MCF 10A (cell line): ENCODE data around the gene SREBF2. TPM values are rescaled to one million over a fixed set of nuclear protein-coding genes. Genes with fewer than 3 reads are reported as not detected.

Experiments
- Bru-seq: library from RNA; stranded (reverse); fragments of 400-500 nt; gene quantifications from one replicate; lab custom pipeline; 2021; lab: Mats Ljungman, UMichigan
- BruChase-seq, 2 experiments: library from RNA; stranded (reverse); fragments of 400-500 nt; gene quantifications; one replicate each; lab custom pipeline; 2021; lab: Mats Ljungman, UMichigan
- BruUV-seq: library from RNA; stranded (reverse); fragments of 400-500 nt; replicated peaks from 2 replicates; lab custom pipeline; 2021; lab: Mats Ljungman, UMichigan
- CTCF ChIA-PET: fragments of 300-600 bp; sonication (Branson Sonifier 250); formaldehyde crosslinking; extraction: SDS; loops from one replicate; lab custom pipeline; 2021; ENCODE audit warnings: antibody characterized with exemption, inconsistent platforms; lab: Yijun Ruan, JAX
- POLR2A ChIA-PET: fragments of 300-600, 350-650 bp; sonication (Branson Sonifier 250); formaldehyde crosslinking; extraction: SDS; loops from one replicate; lab custom pipeline; 2020; ENCODE audit warnings: antibody characterized with exemption, inconsistent platforms; lab: Yijun Ruan, JAX
- DNase-seq: peaks from one replicate; pipeline ENCODE4 v3.0.0-alpha.2; 2018; ENCODE audit not compliant: unreplicated experiment
- H3K27ac Mint-ChIP-seq: one replicate; pipeline ENCODE4 v1.8.0; 2022; ENCODE audit warnings: mild to moderate bottlenecking, low read depth, mixed read lengths; ENCODE audit not compliant: unreplicated experiment
- H3K27me3 Mint-ChIP-seq: one replicate; pipeline ENCODE4 v1.8.0; 2022; ENCODE audit warnings: mixed read lengths; ENCODE audit not compliant: insufficient read depth, unreplicated experiment
- H3K36me3 Mint-ChIP-seq: one replicate; pipeline ENCODE4 v1.8.0; 2022; ENCODE audit warnings: mild to moderate bottlenecking, moderate library complexity, mixed read lengths; ENCODE audit not compliant: insufficient read depth, unreplicated experiment
- H3K4me1 Mint-ChIP-seq: one replicate; pipeline ENCODE4 v1.8.0; 2022; ENCODE audit warnings: mixed read lengths; ENCODE audit not compliant: insufficient read depth, unreplicated experiment
- H3K4me3 Mint-ChIP-seq: one replicate; pipeline ENCODE4 v1.8.0; 2022; ENCODE audit warnings: mild to moderate bottlenecking, moderate library complexity, mixed read lengths; ENCODE audit not compliant: unreplicated experiment
- H3K9me3 Mint-ChIP-seq: one replicate; pipeline ENCODE4 v1.8.0; 2022; ENCODE audit warnings: mixed read lengths; ENCODE audit not compliant: unreplicated experiment
- CTCF ChIP-seq: fragments of 200-600 bp; IDR thresholded peaks from one replicate; pipeline ENCODE4 v1.8.0; 2022; ENCODE audit warnings: antibody characterized with exemption, mild to moderate bottlenecking; ENCODE audit not compliant: unreplicated experiment
- intact Hi-C: fragments of 100-400 bp; cut with micrococcal nuclease; formaldehyde crosslinking; loops from 2 replicates; pipeline ENCODE4 v1.14.1; 2022
- long read RNA-seq: library from polyadenylated mRNA; stranded (forward); transcript quantifications from one replicate; pipeline ENCODE4 v2.0.0, GENCODE V29; 2022
- total RNA-seq: library from RNA; stranded (reverse); gene quantifications from 2 replicates; pipeline ENCODE4 v1.2.3, GENCODE V29; 2022

SREBF2 gene
- total RNA-seq (88.4 and 104 TPM in 2 replicates), Bru-seq, nascent RNA (percentile 80 among the genes with signal in this experiment), BruChase-seq, experiment 1, labeled RNA remaining after a 6-hour chase (percentile 85 among the genes with signal in this experiment), BruChase-seq, experiment 2, labeled RNA remaining after a 2-hour chase (percentile 79 among the genes with signal in this experiment)
- long read RNA-seq, full-length matches to known transcripts = 134 of 199 reads
- long read RNA-seq, partial matches to known transcripts = 30 of 199 reads
- long read RNA-seq, other reads (novel, unspliced or antisense) = 35 of 199 reads

- H3K4me3 Mint-ChIP-seq = peak within 1 kb of the TSS; percentile 82
- H3K4me1 Mint-ChIP-seq = peaks cover 17% of the 10 kb centered on the region
- peaks cover 21% of the 10 kb centered on the region for H3K36me3 Mint-ChIP-seq
- POLR2A ChIA-PET = interaction anchor here (0.6 to 7.0 kb wide), 21 partner anchors 11 to 739 kb away, joined by 3 to 98 read pairs (median 7); partner anchors contain the start of genes CCDC134, CENPM and SMDT1
- intact Hi-C loops = loop anchor here (1.0 kb wide), 1 partner anchor 25 kb away; no protein-coding TSS in a partner anchor
- CTCF ChIA-PET = interaction anchor here (0.7 to 3.8 kb wide), 4 partner anchors 32 to 114 kb away, joined by 3 to 18 read pairs (median 4); partner anchors contain the start of genes CCDC134 and CENPM
- H3K27me3 Mint-ChIP-seq = no peaks in the 10 kb centered on the region
- no TSS peak for BruUV-seq
- no peak for TF ChIP-seq CTCF
- no peaks in the 10 kb centered on the region for H3K9me3 Mint-ChIP-seq
- H3K27ac Mint-ChIP-seq = peak within 1 kb of the TSS; percentile 98
- peak; percentile 100 for DNase-seq
Observed at GRCh38 chr22:41832553-41833368, at the start of gene SREBF2. SREBF2 (plus strand) TSS chr22:41833105; CDS start chr22:41833271, 166 bp downstream.

- no peaks in the 10 kb centered on the region for H3K9me3 Mint-ChIP-seq
- DNase-seq = no peak
- no peaks in the 10 kb centered on the region for H3K36me3 Mint-ChIP-seq
- intact Hi-C loops = no loop called here
- H3K4me3 Mint-ChIP-seq = no peak overlapping the region
- H3K27ac Mint-ChIP-seq = no peak overlapping the region
- ChIA-PET POLR2A (no interaction called here), CTCF (interaction anchor here (1.0 kb wide), 1 partner anchor 90 kb away, joined by 3 read pairs; no protein-coding TSS in a partner anchor)
- H3K27me3 Mint-ChIP-seq = no peaks in the 10 kb centered on the region
- no peaks in the 10 kb centered on the region for H3K4me1 Mint-ChIP-seq
- BruUV-seq = no TSS peak
- no peak for TF ChIP-seq CTCF
Observed at GRCh38 chr22:41787331-41787730, 45.6 kb upstream of the SREBF2 start.

GRCh38 chr22:41793871-41794270, 39.0 kb upstream of the SREBF2 start:
- H3K4me3 Mint-ChIP-seq = no peak overlapping the region
- no peak for TF ChIP-seq CTCF
- intact Hi-C loops = no loop called here
- DNase-seq = no peak
- no peaks in the 10 kb centered on the region for H3K4me1 Mint-ChIP-seq
- H3K36me3 Mint-ChIP-seq = no peaks in the 10 kb centered on the region
- ChIA-PET CTCF (interaction anchor here (0.7 kb wide), 1 partner anchor 47 kb away, joined by 3 read pairs; no protein-coding TSS in a partner anchor), POLR2A (no interaction called here)
- H3K27me3 Mint-ChIP-seq = no peaks in the 10 kb centered on the region
- no peak overlapping the region for H3K27ac Mint-ChIP-seq
- no TSS peak for BruUV-seq
- H3K9me3 Mint-ChIP-seq = no peaks in the 10 kb centered on the region
